GM12892 (cell line): ENCODE data around the gene ATP9B.

ENCODE experiments used
- POLR2A ChIP-seq: IDR thresholded peaks from 2 replicates; pipeline ENCODE4 v1.6.1; 2011; ENCODE audit warnings: low read depth, low read length, control low read depth
- TAF1 ChIP-seq: IDR thresholded peaks from 2 replicates; pipeline ENCODE4 v1.6.1; 2011; ENCODE audit warnings: low read depth, mild to moderate bottlenecking, control low read depth, low read length, borderline replicate concordance

- TF ChIP-seq POLR2A (no peak), TAF1 (no peak)
These were observed 333.0 kb downstream of the ATP9B start for GRCh38 chr18:79402209-79402576.
